Keratinocyte (primary cell): ENCODE measurements around the gene FBXW7. TPM values are rescaled to one million over a fixed set of nuclear protein-coding genes. Genes with fewer than 3 reads are reported as not detected.

ENCODE experiments used
- DNase-seq: peaks from one replicate; pipeline ENCODE4 v3.0.0-alpha.2; 2011; ENCODE audit warnings: low read depth, missing footprints, low spot score
- FAIRE-seq: peaks from 2 replicates; lab custom pipeline; 2011; peaks lifted over from hg19 to GRCh38; lab: Jason Lieb, UNC
- H2AFZ ChIP-seq: 2 replicates; pipeline ENCODE4 v1.6.0; 2012; ENCODE audit warnings: low read length, control low read depth, inconsistent platforms; ENCODE audit not compliant: control insufficient read depth
- H3K27ac ChIP-seq: 2 replicates; pipeline ENCODE4 v1.5.1; 2011; ENCODE audit warnings: low read length; ENCODE audit not compliant: control insufficient read depth, insufficient read depth
- H3K27me3 ChIP-seq: 3 replicates; pipeline ENCODE4 v1.6.0; 2011; ENCODE audit warnings: low read length; ENCODE audit not compliant: control insufficient read depth, insufficient read depth; ENCODE audit errors: extremely low read depth
- H3K36me3 ChIP-seq, 2 experiments: 2 replicates in 1 of 2; 3 replicates in 1 of 2; pipeline ENCODE4 v1.5.1; 2011; ENCODE audit warnings: low read length in 2 of 2, mild to moderate bottlenecking in 1 of 2; ENCODE audit not compliant: control insufficient read depth in 2 of 2, insufficient read depth in 2 of 2; ENCODE audit errors: extremely low read depth in 1 of 2
- H3K4me1 ChIP-seq: 3 replicates; pipeline ENCODE4 v1.5.1; 2011; ENCODE audit warnings: low read length; ENCODE audit not compliant: control insufficient read depth, insufficient read depth; ENCODE audit errors: extremely low read depth
- H3K4me2 ChIP-seq: 3 replicates; pipeline ENCODE4 v1.6.0; 2011; ENCODE audit warnings: low read depth, low read length; ENCODE audit not compliant: control insufficient read depth, insufficient read depth; ENCODE audit errors: extremely low read depth
- H3K4me3 ChIP-seq, 3 experiments: fragments of 200-600 bp in 1 of 3; sonication (generic) in 1 of 3; 2 replicates in 2 of 3; 3 replicates in 1 of 3; pipeline ENCODE4 v1.5.1; 2011 to 2016; ENCODE audit warnings: low read length in 3 of 3, mild to moderate bottlenecking in 3 of 3, control low read depth in 2 of 3, inconsistent platforms in 1 of 3, low read depth in 1 of 3, mixed read lengths in 1 of 3, mixed run types in 1 of 3, moderate library complexity in 1 of 3; ENCODE audit not compliant: control insufficient read depth in 2 of 3, insufficient read depth in 2 of 3; ENCODE audit errors: extremely low read depth in 1 of 3
- H3K79me2 ChIP-seq: 2 replicates; pipeline ENCODE4 v1.6.0; 2012; ENCODE audit warnings: low read length; ENCODE audit not compliant: control insufficient read depth, insufficient read depth
- H3K9ac ChIP-seq: 3 replicates; pipeline ENCODE4 v1.6.0; 2011; ENCODE audit warnings: low read length; ENCODE audit not compliant: control insufficient read depth, insufficient read depth; ENCODE audit errors: extremely low read depth
- H3K9me1 ChIP-seq: 3 replicates; pipeline ENCODE4 v1.6.0; 2011; ENCODE audit warnings: low read length; ENCODE audit not compliant: control insufficient read depth, insufficient read depth; ENCODE audit errors: extremely low read depth
- H3K9me3 ChIP-seq: 2 replicates; pipeline ENCODE4 v1.5.1; 2012; ENCODE audit warnings: low read depth, low read length; ENCODE audit not compliant: control insufficient read depth
- H4K20me1 ChIP-seq: 3 replicates; pipeline ENCODE4 v1.6.0; 2011; ENCODE audit warnings: low read length; ENCODE audit not compliant: control insufficient read depth, insufficient read depth; ENCODE audit errors: extremely low read depth
- EZH2 ChIP-seq: IDR thresholded peaks from one replicate; pipeline ENCODE4 v1.6.1; 2012; ENCODE audit warnings: inconsistent platforms, mild to moderate bottlenecking, low read length, moderate library complexity
- dilution Hi-C: fragments of 300-500 bp; cut with MboI; formaldehyde crosslinking; loops from one replicate; pipeline ENCODE4 v1.7.0; 2020; ENCODE audit warnings: low sequenced_read_pairs; ENCODE audit not compliant: extremely low pct_ligation_motif_present
- polyA plus RNA-seq, 5 experiments: library from polyadenylated mRNA; depleted of rRNA in 3 of 5; stranded (reverse) in 3 of 5; stranded (forward) in 1 of 5; unstranded in 1 of 5; fragments of >200 nt; gene quantifications; 1 replicate in 1 of 5; 2 replicates in 3 of 5; 3 replicates in 1 of 5; pipeline versions ENCODE4 v1.2.1 to v1.2.3, GENCODE V29; 2011 to 2012; ENCODE audit warnings: missing spikeins in 2 of 5, low read depth in 1 of 5, low replicate concordance in 1 of 5
- TF ChIP-seq, protein P1 (sequence below), 3 experiments: IDR thresholded peaks in 1 of 3; conservative IDR thresholded peaks in 1 of 3; optimal IDR thresholded peaks in 1 of 3; 2 replicates in 2 of 3; 3 replicates in 1 of 3; pipeline versions ENCODE3 to v1.5.1; 2011; ENCODE audit warnings: low read length in 3 of 3, mild to moderate bottlenecking in 3 of 3, moderate library complexity in 2 of 3, control low read depth in 1 of 3, inconsistent platforms in 1 of 3; ENCODE audit not compliant: insufficient read depth in 2 of 3; ENCODE audit errors: extremely low read depth in 1 of 3

FBXW7 gene
- polyA plus RNA-seq, 1 donor (not counting 4 experiments of a cell fraction or from before 2014, with no cell fraction given) = 39.6 TPM

DNA sequence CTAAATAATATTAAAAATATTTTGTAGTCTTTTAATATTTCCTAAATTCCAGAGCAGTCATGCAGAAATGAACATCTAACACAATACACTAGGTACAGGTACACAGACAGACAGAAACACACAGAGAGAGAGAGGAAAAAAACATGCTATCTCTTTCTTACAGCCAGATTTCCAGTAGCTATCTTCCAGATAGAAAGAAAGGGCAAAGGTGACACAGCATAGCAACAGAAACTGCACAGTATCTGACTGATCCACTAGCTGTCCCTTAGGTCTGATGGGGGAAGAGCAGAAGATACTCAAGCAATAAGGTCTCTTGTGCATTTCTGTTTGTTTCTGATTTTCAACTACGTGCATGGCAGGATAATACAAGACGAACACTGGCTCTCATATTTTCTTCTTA is 7.8 kb downstream of the FBXW7 start:
- Histone ChIP-seq H4K20me1 (no peaks in the 10 kb centered on the region), H3K4me3 (no peak overlapping the region), H2AFZ (no peak overlapping the region), H3K9ac (no peak overlapping the region), H3K9me3 (no peaks in the 10 kb centered on the region), H3K27me3 (no peaks in the 10 kb centered on the region), H3K27ac (no peak overlapping the region), H3K79me2 (peaks cover 85% of the 10 kb centered on the region), H3K4me1 (peaks cover 16% of the 10 kb centered on the region), H3K9me1 (no peaks in the 10 kb centered on the region), H3K36me3 (peaks cover 4% of the 10 kb centered on the region in 2 experiments), H3K4me2 (no peak overlapping the region)
- no peak for TF ChIP-seq EZH2
- TF ChIP-seq, protein P1, sequence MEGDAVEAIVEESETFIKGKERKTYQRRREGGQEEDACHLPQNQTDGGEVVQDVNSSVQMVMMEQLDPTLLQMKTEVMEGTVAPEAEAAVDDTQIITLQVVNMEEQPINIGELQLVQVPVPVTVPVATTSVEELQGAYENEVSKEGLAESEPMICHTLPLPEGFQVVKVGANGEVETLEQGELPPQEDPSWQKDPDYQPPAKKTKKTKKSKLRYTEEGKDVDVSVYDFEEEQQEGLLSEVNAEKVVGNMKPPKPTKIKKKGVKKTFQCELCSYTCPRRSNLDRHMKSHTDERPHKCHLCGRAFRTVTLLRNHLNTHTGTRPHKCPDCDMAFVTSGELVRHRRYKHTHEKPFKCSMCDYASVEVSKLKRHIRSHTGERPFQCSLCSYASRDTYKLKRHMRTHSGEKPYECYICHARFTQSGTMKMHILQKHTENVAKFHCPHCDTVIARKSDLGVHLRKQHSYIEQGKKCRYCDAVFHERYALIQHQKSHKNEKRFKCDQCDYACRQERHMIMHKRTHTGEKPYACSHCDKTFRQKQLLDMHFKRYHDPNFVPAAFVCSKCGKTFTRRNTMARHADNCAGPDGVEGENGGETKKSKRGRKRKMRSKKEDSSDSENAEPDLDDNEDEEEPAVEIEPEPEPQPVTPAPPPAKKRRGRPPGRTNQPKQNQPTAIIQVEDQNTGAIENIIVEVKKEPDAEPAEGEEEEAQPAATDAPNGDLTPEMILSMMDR (optimal IDR thresholded peaks at IDR 0.05 in 1 of 3, IDR thresholded peaks at IDR 0.05 in 1 of 3, conservative IDR thresholded peaks at IDR 0.05 in 1 of 3; ENCODE audit: extremely low read depth in 1 of 3, insufficient read depth in 2 of 3, low read length in 3 of 3) = no peak
- dilution Hi-C loops = no loop called here
- DNase-seq (no peak), FAIRE-seq (no peak)

DNA sequence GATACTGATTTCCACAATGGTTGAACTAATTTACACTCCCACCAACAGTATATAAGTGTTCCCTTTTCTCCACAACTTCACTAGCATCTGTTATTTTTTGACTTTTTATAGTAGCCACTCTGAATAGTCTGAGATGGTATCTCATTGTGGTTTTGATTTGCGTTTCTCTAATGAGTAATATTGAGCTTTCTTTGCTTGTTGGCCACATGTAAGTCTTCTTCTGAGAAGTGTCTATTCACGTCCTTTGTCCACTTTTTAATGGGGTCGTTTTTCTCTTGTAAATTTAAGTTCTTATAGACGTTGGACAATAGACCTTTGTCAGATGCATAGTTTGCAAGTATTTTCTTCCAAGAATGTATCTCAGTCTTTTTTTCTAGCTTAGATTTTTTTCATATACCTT is 10.0 kb downstream of the FBXW7 start:
- Histone ChIP-seq H3K4me2 (no peak overlapping the region), H3K9me1 (no peaks in the 10 kb centered on the region), H3K9me3 (no peaks in the 10 kb centered on the region), H3K27me3 (no peaks in the 10 kb centered on the region), H3K27ac (no peak overlapping the region), H3K36me3 (peaks cover 4% of the 10 kb centered on the region in 2 experiments), H2AFZ (no peak overlapping the region), H4K20me1 (no peaks in the 10 kb centered on the region), H3K4me1 (peaks cover 14% of the 10 kb centered on the region), H3K9ac (no peak overlapping the region), H3K4me3 (no peak overlapping the region), H3K79me2 (peaks cover 87% of the 10 kb centered on the region)
- DNase-seq = no peak
- dilution Hi-C loops = no loop called here
- FAIRE-seq = no peak
- TF ChIP-seq, protein P1 (optimal IDR thresholded peaks at IDR 0.05 in 1 of 3, IDR thresholded peaks at IDR 0.05 in 1 of 3, conservative IDR thresholded peaks at IDR 0.05 in 1 of 3; ENCODE audit: extremely low read depth in 1 of 3, insufficient read depth in 2 of 3, low read length in 3 of 3) = no peak
- no peak for TF ChIP-seq EZH2
